OCI-M2 (cell line): ENCODE measurements around the gene NISCH.
A peak's percentile ranks its signal among the peaks of the same experiment; 100 is the strongest.

ENCODE experiments used
- DNase-seq: peaks from one replicate; lab custom pipeline; 2025; ENCODE audit not compliant: unreplicated experiment; lab: John Stamatoyannopoulos, UW

Gene NISCH

DNA sequence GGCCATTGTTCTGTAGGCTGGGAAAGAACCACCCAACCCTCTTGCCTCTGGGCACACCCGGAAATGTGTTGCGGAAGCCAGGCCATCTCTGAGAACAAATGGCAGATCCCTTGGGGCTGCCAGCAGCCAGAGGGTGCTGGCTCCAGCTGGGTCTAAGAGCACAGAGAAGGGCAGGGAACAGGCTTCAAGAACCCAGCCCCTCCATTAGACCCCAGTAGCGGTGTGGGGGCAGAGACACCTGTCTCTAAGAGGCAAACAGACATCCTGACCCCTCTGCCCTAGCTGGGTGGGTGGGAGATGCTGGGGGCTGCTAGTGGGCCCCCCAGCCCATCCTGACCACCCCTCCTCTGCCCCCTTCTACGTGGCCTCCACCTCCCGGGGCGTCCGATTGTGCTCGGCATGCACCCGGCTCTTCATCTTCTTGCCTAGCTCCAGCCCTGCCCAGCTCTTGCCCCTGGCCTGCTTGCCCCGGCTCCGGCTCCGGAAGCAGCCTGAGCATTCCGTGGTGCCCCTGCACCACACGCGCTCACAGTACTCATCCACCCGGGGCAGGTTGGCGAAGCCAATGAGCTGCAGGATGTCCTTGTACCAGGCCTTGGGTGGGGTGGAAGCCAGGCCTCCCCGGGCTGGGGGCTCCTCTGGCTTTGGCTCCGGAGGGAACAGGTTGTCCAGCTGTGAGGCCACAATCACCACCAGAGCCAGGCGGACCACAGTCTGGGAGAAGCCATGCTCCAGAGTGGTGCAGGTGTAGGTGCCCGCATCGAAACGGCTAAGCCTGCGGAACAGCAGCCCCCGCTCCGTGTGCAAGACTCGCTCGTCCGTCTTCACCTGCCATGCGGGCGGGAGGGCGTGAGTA is 19.9 kb upstream of the NISCH start:
- no peak for DNase-seq

DNA sequence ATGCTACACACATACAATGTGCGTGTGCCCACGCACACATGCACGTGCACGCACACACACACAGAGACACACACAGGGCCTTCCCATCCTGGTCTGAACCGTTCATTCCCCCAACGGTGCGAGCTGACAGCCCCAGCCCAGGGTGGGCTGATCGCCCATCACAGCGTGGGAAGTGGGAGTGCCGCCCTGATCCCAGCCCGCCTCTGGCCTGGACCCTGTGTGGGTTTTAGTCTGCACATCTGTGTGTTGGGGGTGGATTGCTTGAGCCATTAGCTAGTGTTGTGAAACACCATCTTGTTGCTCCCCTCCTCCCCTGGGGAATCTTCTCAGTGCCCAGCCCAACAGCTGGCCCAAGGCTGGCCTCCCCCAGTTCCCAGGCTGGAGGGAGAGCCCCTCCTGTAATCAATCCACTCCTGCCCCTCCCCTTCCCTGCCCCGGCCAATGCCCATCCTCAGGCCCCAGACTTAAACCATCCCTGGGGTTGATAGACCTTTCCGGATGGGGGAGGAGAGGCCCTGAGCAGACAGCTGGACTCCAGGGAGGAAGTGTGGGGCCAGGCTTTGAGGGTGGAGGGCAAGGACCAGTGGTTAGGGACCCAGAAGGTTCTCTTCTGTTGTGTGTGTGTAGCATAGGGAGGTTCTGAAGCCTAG is 18.8 kb upstream of the NISCH start:
- no peak for DNase-seq

DNA sequence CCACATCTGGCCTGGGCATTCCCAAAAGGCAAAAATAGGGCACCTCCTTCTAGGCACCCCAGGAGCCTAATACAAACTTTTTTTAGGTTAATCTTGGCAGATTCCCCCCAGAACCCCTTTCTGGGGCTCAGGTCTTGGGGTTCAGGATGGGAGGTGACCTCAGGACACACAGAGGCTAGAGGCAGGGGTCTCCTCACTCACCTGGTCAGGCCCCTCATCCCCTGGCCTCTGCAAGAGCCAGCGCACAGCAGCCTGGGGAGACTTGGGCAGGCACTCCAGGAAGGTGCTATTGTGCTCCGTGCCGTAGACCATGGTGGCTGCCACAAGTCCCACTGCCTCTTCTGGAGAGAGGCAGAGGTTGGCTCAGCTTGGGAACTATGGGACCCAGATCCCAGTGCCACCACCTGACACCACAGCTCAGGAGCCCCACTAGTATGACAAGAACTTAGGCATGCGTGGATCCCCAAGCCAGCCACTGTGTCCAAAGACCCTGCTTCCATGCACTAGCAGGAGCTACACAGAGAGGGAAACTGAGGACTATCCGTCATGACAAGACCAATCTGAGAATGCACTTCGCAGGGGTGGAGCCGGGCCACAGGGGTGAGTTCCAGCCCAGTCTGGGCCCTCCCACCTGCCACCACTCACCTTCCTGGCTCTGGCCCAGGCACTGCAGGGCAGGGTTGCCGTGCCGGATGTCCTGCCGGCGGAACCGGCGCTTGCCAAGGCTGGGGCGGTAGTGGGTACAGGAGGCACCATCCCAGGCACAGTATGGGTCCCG is 17.9 kb upstream of the NISCH start:
- no peak for DNase-seq

DNA sequence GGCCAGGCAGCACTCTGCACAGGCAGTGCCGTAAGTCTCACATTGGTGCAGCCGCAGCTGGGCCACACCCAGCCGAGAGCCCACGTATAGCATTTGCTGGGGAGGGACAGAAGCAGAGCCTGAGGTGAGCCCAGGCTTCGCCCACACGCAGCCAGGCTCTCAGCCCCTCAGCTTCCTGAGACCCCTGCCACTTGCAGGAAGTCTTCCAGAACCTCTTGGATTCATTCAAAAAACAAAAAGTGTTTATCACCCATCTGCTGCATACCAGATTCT is 17.4 kb upstream of the NISCH start:
- DNase-seq, result no peak

DNA sequence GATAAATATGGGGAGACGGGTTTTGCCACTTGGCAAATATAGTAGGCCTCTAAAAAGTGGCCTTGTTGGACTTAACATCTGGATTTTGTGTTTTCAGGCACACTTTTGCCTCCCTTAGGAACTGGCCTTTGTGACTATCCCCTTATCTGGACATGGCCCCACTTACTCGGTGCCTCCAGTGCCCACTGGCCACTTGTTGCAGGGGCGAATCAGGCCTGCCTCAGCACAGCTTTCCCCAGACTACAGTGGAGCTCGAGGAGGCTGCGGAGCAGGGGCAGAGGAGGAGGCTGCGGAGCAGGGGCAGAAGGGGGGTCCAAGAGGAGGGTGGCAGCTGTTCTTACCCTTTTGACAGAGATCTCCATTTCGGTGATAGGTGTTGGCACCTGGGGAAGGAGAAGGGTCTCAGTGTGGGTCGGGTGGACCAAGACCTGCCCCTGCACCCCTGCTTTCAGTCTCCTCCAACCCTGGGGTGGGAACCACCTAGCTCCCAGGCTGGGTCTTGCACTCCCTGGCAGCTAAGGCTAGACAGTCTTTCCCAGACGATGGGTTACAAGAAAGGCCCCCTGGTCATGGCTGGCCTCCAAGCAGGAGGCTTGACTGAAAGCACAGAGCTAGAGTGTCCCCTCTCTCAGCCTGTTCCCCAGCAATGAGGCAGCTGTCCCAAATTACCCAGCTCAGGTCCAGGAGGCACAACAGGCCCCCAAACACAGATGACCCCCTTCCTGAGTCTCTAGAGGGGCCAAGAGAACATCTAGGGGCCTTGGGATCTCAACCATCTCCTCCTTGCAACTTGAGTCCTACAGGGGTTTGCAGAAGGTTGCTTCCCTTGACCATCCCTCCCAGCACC is 16.6 kb upstream of the NISCH start:
- DNase-seq, result no peak

DNA sequence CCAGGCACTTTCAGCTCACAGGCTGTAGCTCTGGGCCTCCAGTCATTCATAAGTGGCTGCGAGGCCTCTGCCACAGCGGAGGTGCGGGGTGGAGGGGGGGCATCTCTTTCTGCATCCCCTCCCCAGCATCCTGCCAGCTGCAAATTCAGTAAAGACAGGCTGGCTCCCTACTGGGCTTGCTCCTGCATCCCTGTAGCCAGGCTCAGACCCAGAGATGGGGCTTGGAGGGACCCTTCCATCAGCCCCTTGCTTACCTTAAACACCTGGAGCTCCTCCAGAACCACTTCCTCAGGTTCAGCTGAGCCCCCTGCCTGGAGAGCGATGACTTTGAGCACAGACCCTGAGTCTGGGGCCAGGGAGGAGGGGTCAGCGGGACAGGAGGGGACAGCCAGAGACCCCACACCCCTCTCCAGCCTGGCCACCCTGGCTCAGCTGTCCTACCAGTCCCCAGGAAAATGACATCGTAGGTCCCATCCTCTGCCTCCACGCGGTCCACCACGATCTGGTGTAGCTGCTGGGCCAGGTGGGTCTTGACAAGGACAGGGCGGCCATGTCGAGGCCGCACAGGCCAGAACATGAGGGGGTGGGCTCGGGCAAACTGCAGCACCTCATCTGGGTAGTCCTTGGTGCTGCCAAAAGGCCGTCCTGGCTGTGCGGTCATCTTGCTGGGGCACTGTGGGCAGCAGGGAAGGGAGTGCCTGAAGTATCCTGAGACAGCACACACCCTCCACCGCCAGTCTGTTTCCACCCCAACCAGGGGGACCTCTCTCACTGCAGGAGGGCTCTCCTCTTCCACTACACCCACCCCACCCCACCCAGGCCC is 15.8 kb upstream of the NISCH start:
- DNase-seq, result no peak

DNA sequence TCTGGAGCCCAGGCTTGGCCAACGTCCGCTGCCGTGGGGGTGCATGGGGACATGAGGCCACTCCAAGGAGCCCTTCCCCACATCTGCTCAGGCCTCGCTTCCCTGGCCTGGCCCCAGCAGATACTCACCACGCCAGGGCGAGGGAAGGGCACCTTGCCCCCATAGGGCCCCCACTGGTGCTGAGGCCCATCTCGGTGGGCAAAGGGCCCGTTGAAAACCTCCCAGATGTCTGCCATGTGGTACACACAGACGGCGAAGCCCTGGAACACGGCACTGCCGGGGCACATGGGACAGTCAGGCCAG is 15.2 kb upstream of the NISCH start:
- no peak for DNase-seq

DNA sequence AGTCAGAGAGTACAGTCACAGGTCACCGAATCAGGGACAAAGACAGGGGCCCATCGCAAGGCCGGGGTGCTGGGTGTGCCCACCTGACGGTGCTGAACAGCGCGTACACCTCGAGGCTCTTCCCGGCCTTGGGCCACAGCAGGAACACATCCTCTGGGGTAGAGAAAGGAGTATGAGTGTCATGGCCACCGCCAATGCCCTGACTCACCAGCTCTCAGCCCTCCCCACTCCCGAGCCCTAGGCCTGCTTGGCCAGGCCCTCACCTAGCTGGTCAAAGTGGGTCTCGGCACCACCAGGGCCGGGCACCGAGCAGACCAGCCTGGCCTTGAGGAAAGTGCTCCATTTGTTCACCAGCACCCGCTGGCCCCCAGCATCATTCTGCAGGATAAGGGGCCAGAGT is 14.7 kb upstream of the NISCH start:
- no peak for DNase-seq

DNA sequence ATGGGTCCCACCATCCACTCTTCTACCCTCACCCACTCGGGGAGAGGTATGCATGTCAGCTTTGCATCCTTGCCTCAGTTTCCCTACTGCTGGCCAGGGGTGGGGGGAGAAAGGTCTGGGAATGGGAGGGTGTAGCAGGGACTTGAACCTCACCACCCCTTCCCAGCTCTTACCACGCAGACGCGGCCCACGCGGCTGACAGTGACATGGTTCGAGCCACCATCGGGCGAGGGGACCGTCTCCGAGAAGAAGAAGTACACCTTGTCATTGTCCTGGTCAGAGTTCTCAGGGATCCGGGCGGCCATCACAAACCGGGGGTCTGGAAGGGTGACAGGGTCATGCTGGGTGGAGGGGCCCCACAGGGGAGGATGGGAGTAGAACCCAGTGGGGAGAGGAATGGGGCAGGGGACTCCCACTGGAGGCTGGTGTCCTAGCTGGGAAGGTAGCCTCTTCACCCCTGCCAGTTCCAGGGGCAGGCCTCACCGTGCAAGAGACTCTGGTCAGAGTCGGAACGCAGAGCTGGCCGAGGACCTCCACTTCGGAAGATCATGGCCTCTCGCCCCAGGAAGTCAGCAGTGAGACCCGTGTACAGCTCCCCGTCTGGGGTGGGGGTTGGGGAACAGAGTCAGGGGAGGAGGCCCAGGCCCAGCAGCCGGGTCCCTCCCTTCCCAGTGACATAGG is 14.2 kb upstream of the NISCH start:
- no peak for DNase-seq

DNA sequence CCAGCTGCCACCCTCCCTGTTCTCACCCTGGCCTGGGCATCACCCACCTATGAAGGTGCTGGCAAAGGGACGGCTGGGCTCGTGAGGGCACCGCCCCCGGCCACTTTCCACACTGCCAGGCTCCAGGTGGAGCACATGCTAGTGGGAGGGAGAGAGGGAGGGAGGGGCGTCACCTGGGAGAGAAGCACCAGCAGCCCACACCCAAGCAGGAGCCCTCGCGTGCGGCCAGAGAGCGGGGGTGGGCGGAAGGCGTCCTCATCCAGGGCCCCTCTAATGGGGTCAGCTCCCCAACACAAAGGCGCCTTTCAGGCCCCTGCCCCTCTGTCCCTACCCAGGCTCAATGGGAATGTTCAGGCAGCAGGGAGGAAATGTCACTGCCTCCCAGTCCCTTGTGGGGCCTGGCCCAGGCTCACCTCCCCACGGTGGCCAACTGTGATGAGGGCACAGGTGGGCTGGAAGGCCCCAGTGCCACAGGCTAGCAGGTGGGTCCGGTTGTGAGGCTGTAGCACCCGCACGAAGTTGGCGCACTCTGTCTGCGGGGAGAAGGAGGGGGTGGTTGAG is 13.6 kb upstream of the NISCH start:
- DNase-seq, result no peak

DNA sequence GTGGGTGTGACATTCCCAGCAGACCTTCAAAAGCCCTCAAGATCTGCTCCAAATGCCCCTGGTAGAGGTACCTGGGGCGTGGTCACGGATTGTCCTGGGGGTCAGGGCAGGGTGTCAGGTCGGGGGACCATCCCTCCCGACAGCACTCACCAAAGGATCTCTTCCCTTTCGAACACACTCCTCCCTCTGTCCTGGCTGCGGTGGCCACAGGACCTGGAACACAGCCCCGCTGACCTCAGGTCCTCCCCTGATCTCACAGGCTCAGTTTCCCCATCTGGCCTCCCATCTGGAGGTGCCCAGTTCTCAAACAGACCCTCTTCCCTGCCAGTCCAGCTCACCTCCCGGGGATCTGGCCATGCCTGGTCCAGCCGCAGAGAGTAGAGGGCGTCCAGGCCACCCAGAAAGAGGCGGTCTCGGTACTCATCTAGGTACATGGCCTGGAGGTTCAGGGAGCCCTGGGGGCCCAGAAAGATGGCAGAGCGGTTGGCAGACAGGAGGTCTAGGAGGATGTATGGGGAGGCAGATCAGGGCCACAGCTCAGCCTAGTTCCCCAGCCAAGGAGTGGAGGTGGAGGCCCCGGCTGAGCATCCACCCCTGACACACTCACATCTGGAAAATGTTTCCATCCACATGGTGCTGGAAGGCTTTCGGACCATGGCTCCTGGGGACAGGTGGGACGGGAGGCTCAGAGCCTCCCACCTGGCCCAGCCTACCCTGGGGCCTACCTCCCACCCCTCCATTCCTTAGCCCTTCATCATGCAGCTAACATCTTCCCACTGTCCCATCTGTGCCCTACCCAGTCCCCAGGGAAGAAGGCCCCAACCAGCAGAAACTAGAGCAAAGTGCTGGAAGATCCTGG is 12.8 kb upstream of the NISCH start:
- DNase-seq, result no peak

DNA sequence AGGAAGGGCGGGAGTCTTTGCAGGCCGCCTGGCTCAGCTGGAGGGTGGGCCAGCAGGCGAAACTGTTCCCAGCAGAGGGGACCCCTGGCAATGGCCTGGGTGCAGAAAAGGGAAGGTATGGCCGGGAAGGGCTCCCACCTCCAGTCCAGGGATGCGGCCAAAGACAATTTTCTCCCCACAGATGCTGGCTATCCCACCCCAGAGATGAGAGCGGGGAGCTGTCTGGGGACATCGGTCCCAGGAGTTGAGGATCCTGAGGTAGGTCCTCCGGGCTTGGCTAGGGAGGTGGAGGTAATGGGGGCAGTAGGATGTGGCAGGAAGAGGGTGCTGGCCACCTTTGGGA is 12.2 kb upstream of the NISCH start:
- DNase-seq, result no peak

DNA sequence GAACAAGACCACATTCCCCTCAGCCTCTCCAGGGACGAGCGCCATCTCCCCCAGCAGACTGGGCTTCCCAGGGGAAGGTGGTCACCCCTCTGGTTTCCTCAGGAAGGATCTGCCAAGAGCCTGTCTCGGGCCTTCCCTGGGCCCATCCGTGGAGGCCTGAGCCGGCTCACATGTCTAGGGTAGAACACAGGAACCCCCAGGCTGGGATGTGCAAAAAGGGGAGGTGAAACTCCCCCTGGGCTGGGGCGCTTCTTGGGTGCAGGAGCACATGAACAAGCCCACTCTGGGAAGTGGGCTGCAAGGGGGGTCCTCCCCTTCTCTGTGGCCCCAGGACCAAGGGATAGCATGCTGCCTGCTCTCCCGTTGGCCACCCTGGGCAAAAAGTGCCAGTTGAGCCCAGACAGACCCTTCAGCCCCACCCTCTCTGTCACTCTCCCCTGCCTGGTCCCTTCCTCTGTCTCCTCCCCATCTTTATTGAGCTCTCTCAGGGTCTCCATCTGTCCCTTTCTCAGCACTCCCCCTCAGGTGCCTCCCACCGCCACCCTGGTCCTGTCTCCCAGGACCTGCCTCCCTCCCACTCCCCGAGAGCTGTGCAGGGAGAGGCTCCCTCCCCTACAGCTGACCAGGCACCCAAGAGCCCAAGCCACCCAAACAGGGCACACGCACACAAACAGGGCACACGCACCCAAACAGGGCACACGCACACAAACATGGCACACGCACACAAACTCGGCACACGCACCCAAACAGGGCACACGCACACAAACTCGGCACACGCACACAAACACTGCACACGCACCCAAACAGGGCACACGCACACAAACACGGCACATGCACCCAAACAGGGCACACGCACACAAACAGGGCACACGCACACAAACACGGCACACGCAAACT is 11.4 kb upstream of the NISCH start:
- no peak for DNase-seq

DNA sequence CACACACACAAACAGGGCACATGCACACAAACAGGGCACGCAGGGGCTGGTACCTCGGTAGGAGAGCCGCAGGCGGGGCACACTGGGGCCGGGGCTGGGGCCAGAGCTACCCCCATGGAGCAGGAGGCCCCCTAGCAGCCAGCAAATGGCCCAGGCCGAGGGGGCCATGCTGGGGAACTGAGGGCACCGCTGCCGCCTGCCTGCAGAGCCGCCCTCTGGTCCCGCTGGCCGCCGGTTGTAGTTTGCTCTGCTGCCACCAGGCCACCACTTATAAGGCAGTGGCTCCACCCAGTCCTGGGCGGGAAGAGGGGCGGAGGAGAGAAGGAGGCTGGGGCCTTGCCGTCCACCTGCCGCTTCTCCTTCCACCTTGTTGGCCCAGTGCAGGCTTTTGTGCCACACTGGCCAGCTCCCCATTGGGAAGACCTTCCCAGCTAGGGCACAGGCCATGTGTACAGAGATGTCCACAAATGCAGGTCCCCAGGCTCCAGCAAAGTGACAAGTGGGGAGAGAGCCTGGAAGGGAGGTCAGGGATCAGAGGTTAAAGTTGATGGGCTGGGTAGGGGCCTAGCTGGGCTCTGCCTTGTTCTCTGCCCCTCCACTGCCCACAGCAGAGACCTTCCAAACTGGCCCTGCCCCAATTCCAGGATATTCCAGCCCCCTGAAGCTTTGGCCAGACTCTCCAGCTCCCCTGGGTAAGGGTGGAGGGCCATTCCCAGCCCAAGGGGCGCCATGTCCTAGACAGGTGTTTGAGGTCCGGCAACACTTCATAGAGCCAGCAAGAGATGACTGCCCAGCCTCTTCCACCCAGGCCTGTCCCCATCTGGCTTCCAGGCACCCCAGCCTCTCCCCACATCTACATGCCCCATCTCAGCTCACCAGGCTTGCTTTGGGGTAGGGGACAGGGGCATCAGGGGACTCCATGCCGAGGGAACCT is 10.3 kb upstream of the NISCH start, which contains the start of gene SEMA3G:
Gene SEMA3G (minus strand): TSS at position 244 of the 934 bp plus-strand sequence. CDS start 76 bp downstream, at position 168.
- no peak for DNase-seq

DNA sequence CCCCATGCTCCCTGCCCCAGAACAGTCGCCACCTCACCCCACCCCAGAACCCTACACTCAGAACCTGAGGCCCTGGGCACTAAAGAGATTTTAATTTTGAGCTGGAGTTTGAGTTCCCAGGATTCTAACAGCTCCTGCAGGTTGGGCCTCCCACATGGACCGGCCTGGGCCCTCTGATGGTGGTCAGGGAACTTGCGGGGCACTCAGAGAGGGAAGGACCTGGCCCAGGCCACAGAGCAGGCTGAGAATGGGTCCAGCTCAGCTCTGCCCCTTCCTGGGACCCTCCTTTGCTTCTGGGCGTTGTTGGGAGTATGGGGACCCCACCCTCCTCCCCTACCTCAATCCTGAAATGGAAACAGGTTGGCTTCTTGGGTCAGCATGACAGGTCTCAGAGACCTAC is 9.4 kb upstream of the NISCH start:
- DNase-seq, result no peak

DNA sequence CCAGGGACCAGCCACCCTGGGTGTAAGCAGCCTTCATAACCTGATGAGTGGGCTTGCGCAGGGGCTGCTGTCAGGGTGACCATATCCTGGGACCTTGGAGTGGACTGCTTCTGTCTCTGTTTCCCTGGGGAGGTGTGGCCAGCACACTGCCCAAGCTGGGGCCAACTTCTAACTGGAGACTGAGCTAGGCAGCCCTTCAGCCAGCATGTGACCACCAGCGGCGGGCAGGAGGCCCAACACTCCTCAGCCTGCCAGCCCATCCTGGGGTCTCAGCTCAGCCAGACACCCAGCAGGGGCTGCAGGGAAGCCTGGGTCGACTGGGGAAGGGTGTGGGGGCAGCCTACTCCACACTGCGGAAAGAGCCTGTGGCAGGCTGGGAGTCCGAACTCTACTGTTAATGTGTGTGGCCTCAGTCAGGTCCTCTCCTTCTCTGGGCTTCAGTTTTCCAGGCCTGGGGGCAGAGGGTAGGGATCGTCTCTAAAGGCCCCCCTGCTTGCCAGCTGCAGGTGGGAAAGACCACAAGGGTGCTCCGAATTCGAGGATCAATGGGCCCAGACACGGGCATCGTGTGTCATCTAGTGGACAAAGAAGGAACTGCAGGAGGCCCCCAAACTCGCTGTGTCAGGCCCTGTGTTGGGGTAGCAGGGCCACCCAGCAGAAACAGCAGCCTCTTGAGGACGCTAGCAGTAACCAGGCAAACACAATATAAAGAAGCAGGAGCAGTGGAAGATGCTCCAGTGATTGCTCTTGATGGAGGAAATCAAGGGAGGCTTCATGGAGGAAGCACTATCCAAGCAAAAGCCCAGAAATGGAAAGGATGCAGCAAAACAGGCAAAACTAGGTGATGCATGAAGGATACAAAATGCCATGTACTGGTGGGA is 8.5 kb upstream of the NISCH start:
- DNase-seq, result peak; percentile 7
